ENCODE data around the gene LETM1.

LETM1 gene

GRCh38 chr4:1763070-1763549 lies 92.8 kb downstream of the LETM1 start:
- no peak overlapping the region for H2BK15ac ChIP-seq (ENCODE audit: low read depth, poor library complexity, severe bottlenecking)
- peaks cover 0 to 26% of the 10 kb centered on the region in 2 experiments for H3K27me3 ChIP-seq (ENCODE audit: control insufficient read depth in 1 of 2, insufficient read depth in 1 of 2, low read length in 2 of 2)
- H3K27ac ChIP-seq (ENCODE audit: low read length, poor library complexity, severe bottlenecking) = no peak overlapping the region
- no peak overlapping the region for H3K4me2 ChIP-seq (ENCODE audit: low read length, poor library complexity, severe bottlenecking)
- H4K91ac ChIP-seq (ENCODE audit: low read length) = peak overlapping the region; percentile 22
- H3K36me3 ChIP-seq (ENCODE audit: control insufficient read depth in 1 of 2, insufficient read depth in 2 of 2, low read depth in 1 of 2, low read length in 2 of 2) = no peaks in the 10 kb centered on the region
- H2AFZ ChIP-seq (ENCODE audit: low read depth, low read length) = no peak overlapping the region
- H2BK120ac ChIP-seq (ENCODE audit: low read depth, low read length) = no peak overlapping the region
- no peak overlapping the region for H2BK5ac ChIP-seq (ENCODE audit: low read depth, low read length, poor library complexity, severe bottlenecking)
- WGBS = 52% methylated on average over 31 of the region's 31 CpGs
- H2AK5ac ChIP-seq (ENCODE audit: low read length, severe bottlenecking) = no peak overlapping the region
- H3K23ac ChIP-seq (ENCODE audit: low read length in 2 of 2) = no peak overlapping the region
- H3K9me3 ChIP-seq (ENCODE audit: control insufficient read depth, low read length) = no peaks in the 10 kb centered on the region
- H4K8ac ChIP-seq (ENCODE audit: low read length) = no peak overlapping the region
- peaks cover 38% of the 10 kb centered on the region for H3K4me1 ChIP-seq (ENCODE audit: control insufficient read depth, insufficient read depth, low read depth, low read length)
- no peak overlapping the region for H3K18ac ChIP-seq (ENCODE audit: low read depth in 1 of 2, low read length in 2 of 2)
- H2BK12ac ChIP-seq (ENCODE audit: low read length in 2 of 2) = no peak overlapping the region
- H3K14ac ChIP-seq (ENCODE audit: low read length in 2 of 2) = no peak overlapping the region
- no peak overlapping the region for H3K4me3 ChIP-seq (ENCODE audit: insufficient read depth in 1 of 2, low read depth in 1 of 2, low read length in 2 of 2)
- no peak overlapping the region for H3K9ac ChIP-seq (ENCODE audit: low read length)
- H3K4ac ChIP-seq (ENCODE audit: low read depth in 1 of 2, low read length in 2 of 2) = no peak overlapping the region
- no peak for DNase-seq
- H3K79me1 ChIP-seq (replicated peaks; ENCODE audit: low read length, poor library complexity, severe bottlenecking) = no peaks in the 10 kb centered on the region

GRCh38 chr4:1762264-1763010 lies 93.5 kb downstream of the LETM1 start:
- H2AFZ ChIP-seq (ENCODE audit: low read depth, low read length) = no peak overlapping the region
- H2BK5ac ChIP-seq (ENCODE audit: low read depth, low read length, poor library complexity, severe bottlenecking) = no peak overlapping the region
- no peak overlapping the region for H3K18ac ChIP-seq (ENCODE audit: low read depth in 1 of 2, low read length in 2 of 2)
- peaks cover 38% of the 10 kb centered on the region for H3K4me1 ChIP-seq (ENCODE audit: control insufficient read depth, insufficient read depth, low read depth, low read length)
- H3K36me3 ChIP-seq (ENCODE audit: control insufficient read depth in 1 of 2, insufficient read depth in 2 of 2, low read depth in 1 of 2, low read length in 2 of 2) = no peaks in the 10 kb centered on the region
- no peak overlapping the region for H3K23ac ChIP-seq (ENCODE audit: low read length in 2 of 2)
- no peak overlapping the region for H3K27ac ChIP-seq (ENCODE audit: low read length, poor library complexity, severe bottlenecking)
- no peak overlapping the region for H2BK12ac ChIP-seq (ENCODE audit: low read length in 2 of 2)
- H2AK5ac ChIP-seq (ENCODE audit: low read length, severe bottlenecking) = no peak overlapping the region
- no peak overlapping the region for H3K14ac ChIP-seq (ENCODE audit: low read length in 2 of 2)
- no peak for DNase-seq
- H3K27me3 ChIP-seq (ENCODE audit: control insufficient read depth in 1 of 2, insufficient read depth in 1 of 2, low read length in 2 of 2) = peaks cover 0 to 23% of the 10 kb centered on the region in 2 experiments
- H3K4me2 ChIP-seq (ENCODE audit: low read length, poor library complexity, severe bottlenecking) = no peak overlapping the region
- H3K9ac ChIP-seq (ENCODE audit: low read length) = no peak overlapping the region
- H4K8ac ChIP-seq (ENCODE audit: low read length) = no peak overlapping the region
- no peaks in the 10 kb centered on the region for H3K79me1 ChIP-seq (replicated peaks; ENCODE audit: low read length, poor library complexity, severe bottlenecking)
- 90% methylated on average over 20 of the region's 20 CpGs for WGBS
- no peak overlapping the region for H2BK15ac ChIP-seq (ENCODE audit: low read depth, poor library complexity, severe bottlenecking)
- H3K4me3 ChIP-seq (ENCODE audit: insufficient read depth in 1 of 2, low read depth in 1 of 2, low read length in 2 of 2) = no peak overlapping the region
- no peak overlapping the region for H3K4ac ChIP-seq (ENCODE audit: low read depth in 1 of 2, low read length in 2 of 2)
- no peak overlapping the region for H2BK120ac ChIP-seq (ENCODE audit: low read depth, low read length)
- H4K91ac ChIP-seq (ENCODE audit: low read length) = no peak overlapping the region
- H3K9me3 ChIP-seq (ENCODE audit: control insufficient read depth, low read length) = no peaks in the 10 kb centered on the region

Data from mesenchymal stem cell (in vitro differentiated cells and primary cell).